Stimulated activated naive B cell treated with anti-CD40 and anti-IgM and Interleukin-4, amounts not matched to agents 10 μg/mL and 1 μg/mL and 100 μg/mL, for 72 hours (primary cell): Measurements from ENCODE around the gene POLA1.
"Not testable (repeated sequence)": the region's sequence is repeated elsewhere in the genome, so short reads cannot be mapped to it uniquely, and the experiment has no call there.

Source experiments
- ATAC-seq, 2 donors: fragments of 150-1000 bp; cut with Tn5 transposase; replicated peaks; 2 replicates each; pipeline ENCODE4 v1.10.0; 2021; ENCODE audit warnings: moderate library complexity in 1 of 2
- DNase-seq: peaks from one replicate; pipeline ENCODE4 v3.0.0; 2021
- H3K27ac Mint-ChIP-seq: one replicate; pipeline ENCODE4 v1.8.0; 2022; ENCODE audit warnings: mild to moderate bottlenecking, mixed read lengths
- H3K27me3 Mint-ChIP-seq, 2 donors: one replicate each; pipeline ENCODE4 v1.8.0; 2022; ENCODE audit warnings: mixed read lengths in 2 of 2
- H3K36me3 Mint-ChIP-seq, 2 donors: one replicate each; pipeline ENCODE4 v1.8.0; 2022; ENCODE audit warnings: mixed read lengths in 2 of 2, mild to moderate bottlenecking in 1 of 2
- H3K4me1 Mint-ChIP-seq, 2 donors: one replicate each; pipeline ENCODE4 v1.8.0; 2022; ENCODE audit warnings: mixed read lengths in 2 of 2, mild to moderate bottlenecking in 1 of 2
- H3K4me3 Mint-ChIP-seq, 2 donors: one replicate each; pipeline ENCODE4 v1.8.0; 2022; ENCODE audit warnings: mild to moderate bottlenecking in 2 of 2, mixed read lengths in 2 of 2, moderate library complexity in 1 of 2
- H3K9me3 Mint-ChIP-seq, 2 donors: one replicate each; pipeline ENCODE4 v1.8.0; 2022; ENCODE audit warnings: mixed read lengths in 2 of 2, mild to moderate bottlenecking in 1 of 2

The POLA1 gene

GRCh38 chrX:24693453-24694202 is at the start of gene POLA1:
TSS of gene POLA1 (plus strand) at chrX:24693918. CDS start at chrX:24693962, 44 bp downstream.
- Mint-ChIP-seq H3K27me3 (no peaks in the 10 kb centered on the region), H3K4me1 (peaks cover 6 to 7% of the 10 kb centered on the region in 2 donors), H3K27ac (peak within 1 kb of the TSS; percentile 92), H3K36me3 (peaks cover 2 to 4% of the 10 kb centered on the region in 2 donors), H3K4me3 (peak within 1 kb of the TSS; percentile 93), H3K9me3 (no peaks in the 10 kb centered on the region)
- ATAC-seq = peak; percentile 98 to 99
- peak; percentile 87 for DNase-seq

- peaks cover 18 to 27% of the 10 kb centered on the region in 2 donors for H3K27me3 Mint-ChIP-seq
- H3K27ac Mint-ChIP-seq = no peak overlapping the region
- DNase-seq = no peak
- no peaks in the 10 kb centered on the region for H3K9me3 Mint-ChIP-seq
- no peak overlapping the region for H3K4me3 Mint-ChIP-seq
- no peak for ATAC-seq
- peaks cover 6 to 17% of the 10 kb centered on the region in 2 donors for H3K4me1 Mint-ChIP-seq
- no peaks in the 10 kb centered on the region for H3K36me3 Mint-ChIP-seq
Measured at GRCh38 chrX:24646006-24646405, 47.7 kb upstream of the POLA1 start.

GRCh38 chrX:24646745-24647182 is 47.0 kb upstream of the POLA1 start:
- H3K36me3 Mint-ChIP-seq = no peaks in the 10 kb centered on the region
- no peak overlapping the region for H3K27ac Mint-ChIP-seq
- DNase-seq (no peak), ATAC-seq (peak; percentile 10 to 27)
- no peaks in the 10 kb centered on the region for H3K9me3 Mint-ChIP-seq
- peaks cover 6 to 17% of the 10 kb centered on the region in 2 donors for H3K4me1 Mint-ChIP-seq
- peaks cover 18 to 27% of the 10 kb centered on the region in 2 donors for H3K27me3 Mint-ChIP-seq
- H3K4me3 Mint-ChIP-seq = peak overlapping the region; percentile 83 to 85

GRCh38 chrX:24647257-24648058 is 46.3 kb upstream of the POLA1 start, which contains the start of gene PCYT1B:
TSS of gene PCYT1B (minus strand) at chrX:24647347. CDS start at chrX:24647105, 242 bp downstream.
- no peak within 1 kb of the TSS for H3K27ac Mint-ChIP-seq

GRCh38 chrX:24648495-24648894 is 45.2 kb upstream of the POLA1 start:
- no peaks in the 10 kb centered on the region for H3K36me3 Mint-ChIP-seq
- H3K4me3 Mint-ChIP-seq = no peak overlapping the region
- peaks cover 6 to 17% of the 10 kb centered on the region in 2 donors for H3K4me1 Mint-ChIP-seq
- peaks cover 18 to 27% of the 10 kb centered on the region in 2 donors for H3K27me3 Mint-ChIP-seq
- ATAC-seq = no peak
- no peak overlapping the region for H3K27ac Mint-ChIP-seq
- no peaks in the 10 kb centered on the region for H3K9me3 Mint-ChIP-seq
- DNase-seq = no peak

More at GRCh38 chrX:24647257-24648058, 46.3 kb upstream of the POLA1 start, which contains the start of gene PCYT1B:
- DNase-seq (peak; percentile 26), ATAC-seq (peak; percentile 98)
- Mint-ChIP-seq H3K27me3 (peaks cover 18 to 27% of the 10 kb centered on the region in 2 donors), H3K4me3 (peak within 1 kb of the TSS; percentile 83 to 85), H3K36me3 (no peaks in the 10 kb centered on the region), H3K9me3 (no peaks in the 10 kb centered on the region), H3K4me1 (peaks cover 6 to 17% of the 10 kb centered on the region in 2 donors)

GRCh38 chrX:24651783-24652182 is 41.9 kb upstream of the POLA1 start:
- ATAC-seq (no peak), DNase-seq (no peak)
- Mint-ChIP-seq H3K27me3 (peaks cover 16 to 22% of the 10 kb centered on the region in 2 donors), H3K4me1 (peaks cover 6 to 13% of the 10 kb centered on the region in 2 donors), H3K36me3 (no peaks in the 10 kb centered on the region), H3K4me3 (no peak overlapping the region), H3K27ac (no peak overlapping the region), H3K9me3 (no peaks in the 10 kb centered on the region)

- not testable (repeated sequence) for H3K27me3 Mint-ChIP-seq, H3K9me3 Mint-ChIP-seq, ATAC-seq, H3K27ac Mint-ChIP-seq, H3K4me3 Mint-ChIP-seq, H3K4me1 Mint-ChIP-seq, H3K36me3 Mint-ChIP-seq, DNase-seq
Measured at GRCh38 chrX:24655679-24656078, 38.0 kb upstream of the POLA1 start.

- H3K27me3 Mint-ChIP-seq = peaks cover 4 to 6% of the 10 kb centered on the region in 2 donors
- no peak for ATAC-seq
- H3K9me3 Mint-ChIP-seq = no peaks in the 10 kb centered on the region
- H3K27ac Mint-ChIP-seq = no peak overlapping the region
- H3K4me3 Mint-ChIP-seq = no peak overlapping the region
- no peak for DNase-seq
- no peaks in the 10 kb centered on the region for H3K4me1 Mint-ChIP-seq
- no peaks in the 10 kb centered on the region for H3K36me3 Mint-ChIP-seq
Measured at GRCh38 chrX:24657671-24658386, 35.9 kb upstream of the POLA1 start.

GRCh38 chrX:24658421-24658820 is 35.3 kb upstream of the POLA1 start:
- Mint-ChIP-seq H3K9me3 (no peaks in the 10 kb centered on the region), H3K4me1 (no peaks in the 10 kb centered on the region), H3K27ac (no peak overlapping the region), H3K36me3 (no peaks in the 10 kb centered on the region), H3K4me3 (no peak overlapping the region), H3K27me3 (peaks cover 4 to 6% of the 10 kb centered on the region in 2 donors)
- ATAC-seq = no peak
- DNase-seq = no peak

GRCh38 chrX:24659106-24659505 is 34.6 kb upstream of the POLA1 start:
- H3K9me3 Mint-ChIP-seq = no peaks in the 10 kb centered on the region
- H3K36me3 Mint-ChIP-seq = no peaks in the 10 kb centered on the region
- H3K4me1 Mint-ChIP-seq = no peaks in the 10 kb centered on the region
- DNase-seq (no peak), ATAC-seq (no peak)
- peaks cover 4 to 11% of the 10 kb centered on the region in 2 donors for H3K27me3 Mint-ChIP-seq
- H3K4me3 Mint-ChIP-seq = no peak overlapping the region
- no peak overlapping the region for H3K27ac Mint-ChIP-seq

- no peak for ATAC-seq
- Mint-ChIP-seq H3K9me3 (no peaks in the 10 kb centered on the region), H3K27ac (no peak overlapping the region), H3K4me3 (no peak overlapping the region), H3K4me1 (no peaks in the 10 kb centered on the region), H3K36me3 (no peaks in the 10 kb centered on the region), H3K27me3 (peaks cover 4 to 11% of the 10 kb centered on the region in 2 donors)
- DNase-seq = no peak
Measured at GRCh38 chrX:24659646-24660045, 34.1 kb upstream of the POLA1 start.

- no peak for ATAC-seq
- H3K27me3 Mint-ChIP-seq = peaks cover 4 to 11% of the 10 kb centered on the region in 2 donors
- no peak for DNase-seq
- no peaks in the 10 kb centered on the region for H3K36me3 Mint-ChIP-seq
- no peak overlapping the region for H3K27ac Mint-ChIP-seq
- H3K4me3 Mint-ChIP-seq = no peak overlapping the region
- H3K9me3 Mint-ChIP-seq = no peaks in the 10 kb centered on the region
- H3K4me1 Mint-ChIP-seq = no peaks in the 10 kb centered on the region
Measured at GRCh38 chrX:24661292-24661691, 32.4 kb upstream of the POLA1 start.

GRCh38 chrX:24662352-24662751 is 31.4 kb upstream of the POLA1 start:
- no peak for ATAC-seq
- H3K27me3 Mint-ChIP-seq = peaks cover 4 to 17% of the 10 kb centered on the region in 2 donors
- no peaks in the 10 kb centered on the region for H3K36me3 Mint-ChIP-seq

GRCh38 chrX:24668111-24668510 is 25.6 kb upstream of the POLA1 start:
- no peak overlapping the region for H3K4me3 Mint-ChIP-seq
- H3K27me3 Mint-ChIP-seq = peaks cover 0 to 11% of the 10 kb centered on the region in 2 donors
- DNase-seq = no peak
- no peaks in the 10 kb centered on the region for H3K36me3 Mint-ChIP-seq
- ATAC-seq = no peak
- H3K9me3 Mint-ChIP-seq = no peaks in the 10 kb centered on the region
- no peaks in the 10 kb centered on the region for H3K4me1 Mint-ChIP-seq
- H3K27ac Mint-ChIP-seq = no peak overlapping the region

More at GRCh38 chrX:24662352-24662751, 31.4 kb upstream of the POLA1 start:
- no peak overlapping the region for H3K27ac Mint-ChIP-seq
- no peak for DNase-seq
- no peaks in the 10 kb centered on the region for H3K9me3 Mint-ChIP-seq
- no peaks in the 10 kb centered on the region for H3K4me1 Mint-ChIP-seq
- no peak overlapping the region for H3K4me3 Mint-ChIP-seq
